A172 (cell line): ENCODE data around the gene SCAMP2. TPM values are rescaled to one million over a fixed set of nuclear protein-coding genes. Genes with fewer than 3 reads are reported as not detected.
"Not testable (repeated sequence)": the region's sequence is repeated elsewhere in the genome, so short reads cannot be mapped to it uniquely, and the experiment has no call there.

Source experiments
- DNase-seq: peaks from one replicate; pipeline ENCODE4 v3.0.0-alpha.2; 2015; ENCODE audit warnings: low spot score
- total RNA-seq: library from RNA; depleted of rRNA; stranded (reverse); fragments of >200 nt; shearing (Covaris generic); gene quantifications from 2 replicates; pipeline ENCODE4 v1.2.3, GENCODE V29; 2014; rRNA removed

Gene SCAMP2
- 36.1 and 39.7 TPM in 2 replicates for total RNA-seq

- DNase-seq: peak; percentile 87
Measured at GRCh38 chr15:74873036-74873755, at the start of gene SCAMP2. Gene SCAMP2 (minus strand): TSS chr15:74873365. CDS start chr15:74873255, 110 bp downstream.

GRCh38 chr15:74920456-74920855 is 47.3 kb upstream of the SCAMP2 start:
- DNase-seq: peak; percentile 29

- no peak for DNase-seq
Measured at GRCh38 chr15:74917676-74918075, 44.5 kb upstream of the SCAMP2 start.

GRCh38 chr15:74913799-74914198 is 40.6 kb upstream of the SCAMP2 start:
- not testable (repeated sequence) for DNase-seq

- no peak for DNase-seq
Measured at GRCh38 chr15:74913041-74913440, 39.9 kb upstream of the SCAMP2 start.

- DNase-seq: no peak
Measured at GRCh38 chr15:74908635-74909034, 35.5 kb upstream of the SCAMP2 start.

- DNase-seq: no peak
Measured at GRCh38 chr15:74907163-74907870, 34.2 kb upstream of the SCAMP2 start.

GRCh38 chr15:74906450-74907162 is 33.4 kb upstream of the SCAMP2 start, which contains the start of gene FAM219B:
Gene FAM219B (minus strand): TSS chr15:74906851. CDS start chr15:74906800, 51 bp downstream.
- DNase-seq: peak; percentile 77

GRCh38 chr15:74906067-74906449 is 32.9 kb upstream of the SCAMP2 start:
- peak; percentile 10 for DNase-seq

GRCh38 chr15:74904190-74904805 is 31.1 kb upstream of the SCAMP2 start:
- DNase-seq: no peak

- no peak for DNase-seq
Measured at GRCh38 chr15:74903676-74904075, 30.5 kb upstream of the SCAMP2 start.

- DNase-seq: no peak
Measured at GRCh38 chr15:74902295-74903075, 29.3 kb upstream of the SCAMP2 start.

GRCh38 chr15:74901612-74902063 is 28.5 kb upstream of the SCAMP2 start:
- peak; percentile 38 for DNase-seq

GRCh38 chr15:74897300-74897701 is 24.1 kb upstream of the SCAMP2 start:
- DNase-seq: no peak

GRCh38 chr15:74896316-74896715 is 23.2 kb upstream of the SCAMP2 start:
- no peak for DNase-seq

- no peak for DNase-seq
Measured at GRCh38 chr15:74895830-74896229, 22.7 kb upstream of the SCAMP2 start.

GRCh38 chr15:74894383-74894782 is 21.2 kb upstream of the SCAMP2 start:
- not testable (repeated sequence) for DNase-seq

GRCh38 chr15:74893627-74894026 is 20.5 kb upstream of the SCAMP2 start:
- DNase-seq: no peak

GRCh38 chr15:74892931-74893330 is 19.8 kb upstream of the SCAMP2 start:
- no peak for DNase-seq

- no peak for DNase-seq
Measured at GRCh38 chr15:74892313-74892712, 19.1 kb upstream of the SCAMP2 start.

- no peak for DNase-seq
Measured at GRCh38 chr15:74891469-74891868, 18.3 kb upstream of the SCAMP2 start.
